GM19099 (cell line): ENCODE measurements around the gene TXNIP.
A peak's percentile ranks its signal among the peaks of the same experiment; 100 is the strongest.

ENCODE experiments used
- POLR2A ChIP-seq: IDR thresholded peaks from 3 replicates; pipeline ENCODE4 v1.6.1; 2011; ENCODE audit warnings: low read depth; ENCODE audit not compliant: insufficient read length; ENCODE audit errors: extremely low read depth

Gene TXNIP

GRCh38 chr1:145963265-145964019 lies 32.9 kb downstream of the TXNIP start:
- no peak for TF ChIP-seq POLR2A

GRCh38 chr1:145962157-145963102 lies 33.9 kb downstream of the TXNIP start:
- no peak for TF ChIP-seq POLR2A

GRCh38 chr1:145961425-145962156 lies 34.8 kb downstream of the TXNIP start:
- TF ChIP-seq POLR2A: no peak

GRCh38 chr1:145961109-145961424 lies 35.3 kb downstream of the TXNIP start:
- no peak for TF ChIP-seq POLR2A

- peak; percentile 48 for TF ChIP-seq POLR2A
These were observed 35.8 kb downstream of the TXNIP start for GRCh38 chr1:145960468-145961108.

- TF ChIP-seq POLR2A: no peak
These were observed 36.4 kb downstream of the TXNIP start for GRCh38 chr1:145959957-145960467.

- no peak for TF ChIP-seq POLR2A
These were observed 37.0 kb downstream of the TXNIP start for GRCh38 chr1:145959333-145959732.

GRCh38 chr1:145958734-145959133 lies 37.6 kb downstream of the TXNIP start:
- no peak for TF ChIP-seq POLR2A

- TF ChIP-seq POLR2A: peak; percentile 78
These were observed 38.7 kb downstream of the TXNIP start, which contains the start of gene LIX1L for GRCh38 chr1:145957443-145958319. TSS of gene LIX1L (minus strand) at chr1:145958017. CDS start at chr1:145957927, 90 bp downstream.

GRCh38 chr1:145956781-145957442 lies 39.5 kb downstream of the TXNIP start:
- TF ChIP-seq POLR2A: no peak

GRCh38 chr1:145956361-145956760 lies 40.0 kb downstream of the TXNIP start:
- TF ChIP-seq POLR2A: no peak

- no peak for TF ChIP-seq POLR2A
These were observed 40.9 kb downstream of the TXNIP start for GRCh38 chr1:145955436-145955835.

- TF ChIP-seq POLR2A: no peak
These were observed 42.5 kb downstream of the TXNIP start for GRCh38 chr1:145953861-145954260.
